Sigmoid colon (tissue), 7 donors: ENCODE data around the gene CCT5. TPM values are rescaled to one million over a fixed set of nuclear protein-coding genes. Genes with fewer than 3 reads are reported as not detected.

ENCODE experiments used
- DNase-seq: peaks from one replicate; pipeline ENCODE4 v3.0.0-alpha.2; 2019
- H3K27ac ChIP-seq, 4 donors: fragments of 200-600 bp; sonication (generic); one replicate each; pipeline ENCODE4 v1.5.1; 2016 to 2019; ENCODE audit warnings: mild to moderate bottlenecking in 1 of 4
- H3K27me3 ChIP-seq, 3 donors: fragments of 200-600 bp; sonication (generic); one replicate each; pipeline ENCODE4 v1.5.1; 2019; ENCODE audit warnings: mild to moderate bottlenecking in 1 of 3
- H3K36me3 ChIP-seq, 4 donors: fragments of 200-600 bp; sonication (generic); one replicate each; pipeline ENCODE4 v1.5.1; 2016 to 2019
- H3K4me1 ChIP-seq, 4 donors: fragments of 200-600 bp; sonication (generic); one replicate each; pipeline ENCODE4 v1.5.1; 2017 to 2019
- H3K4me3 ChIP-seq, 4 donors: fragments of 200-600 bp; sonication (generic); one replicate each; pipeline ENCODE4 v1.5.1; 2017 to 2019; ENCODE audit warnings: mild to moderate bottlenecking in 2 of 4, moderate library complexity in 1 of 4
- H3K9me3 ChIP-seq, 4 donors: fragments of 200-600 bp in 3 of 4; sonication (generic) in 3 of 4; one replicate each; pipeline versions ENCODE4 v1.5.1 to v1.6.1; 2013 to 2019
- EP300 ChIP-seq, 4 donors: sonication (generic); formaldehyde crosslinking; IDR thresholded peaks; one replicate each; pipeline ENCODE4 v1.6.1; 2017; ENCODE audit warnings: antibody characterized with exemption in 4 of 4
- POLR2A ChIP-seq, 2 donors: fragments of 450-650 bp; IDR thresholded peaks; one replicate each; pipeline ENCODE4 v1.6.1; 2016; ENCODE audit warnings: antibody characterized with exemption in 2 of 2, mild to moderate bottlenecking in 2 of 2, moderate library complexity in 2 of 2
- POLR2AphosphoS5 ChIP-seq, 4 donors: sonication (generic); formaldehyde crosslinking; IDR thresholded peaks; one replicate each; pipeline ENCODE4 v1.6.1; 2017; ENCODE audit warnings: antibody characterized with exemption in 4 of 4
- WGBS, 2 donors: extraction: QIAGEN DNeasy Blood & Tissue Kit; methylation state at CpG; one replicate each; pipeline ENCODE4 v1.1.7; 2013; 5-methylcytosine and 5-hydroxymethylcytosine counted together
- intact Hi-C: fragments of 100-400 bp; cut with DNase I; formaldehyde crosslinking; loops from one replicate; pipeline ENCODE4 v1.15.1; 2023
- polyA plus RNA-seq, 3 donors: library from polyadenylated mRNA; stranded (reverse); fragments of 200-250 nt; gene quantifications; one replicate each; pipeline ENCODE4 v1.2.3, GENCODE V29; 2013
- total RNA-seq, 4 donors: library from RNA; depleted of rRNA; stranded (reverse); fragments of >200 nt; gene quantifications; one replicate each; pipeline ENCODE4 v1.1.0, GENCODE V29; 2016
- TF ChIP-seq, protein P1 (sequence below), 4 experiments: fragments of 450-650 bp in 3 of 4; fragments of 200-600 bp in 1 of 4; IDR thresholded peaks; one replicate each; pipeline ENCODE4 v1.5.1; 2016 to 2019; ENCODE audit warnings: antibody characterized with exemption in 4 of 4, mild to moderate bottlenecking in 3 of 4, moderate library complexity in 2 of 4
- donor health status: healthy with polysubstance abuse.
- donor health status: Bipolar disorder and iron deficiency.
- donor health status: healthy.

CCT5 gene
- total and polyA plus RNA-seq, 7 donors, result 63.4 to 198 (median 122) TPM

DNA sequence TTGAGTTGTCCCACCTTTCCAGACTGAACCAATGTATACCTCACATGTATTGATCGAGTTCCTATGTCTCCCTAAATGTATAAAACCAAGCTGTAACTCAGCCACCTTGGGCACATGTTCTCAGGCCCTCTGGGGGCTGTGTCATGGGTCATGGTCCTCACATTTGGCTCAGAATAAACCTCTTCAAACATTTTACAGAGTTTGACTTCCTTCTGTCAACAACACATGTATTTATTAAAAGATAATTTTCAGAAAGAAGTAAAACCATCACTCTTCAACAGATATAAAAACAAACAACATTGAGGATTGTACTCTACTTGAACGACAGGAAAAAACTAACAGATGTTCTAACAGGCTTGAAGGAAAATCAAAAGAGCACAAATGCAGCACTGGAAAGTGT lies 53.1 kb downstream of the CCT5 start:
- WGBS, 2 donors, result 39 to 67% methylated on average over 2 of the region's 2 CpGs
- intact Hi-C loops, result no loop called here
- Histone ChIP-seq H3K27ac (no peak overlapping the region), H3K4me3 (no peak overlapping the region), H3K4me1 (peaks cover 0 to 21% (median 13%) of the 10 kb centered on the region in 4 donors), H3K36me3 (no peaks in the 10 kb centered on the region), H3K9me3 (no peaks in the 10 kb centered on the region), H3K27me3 (no peaks in the 10 kb centered on the region)
- no peak for DNase-seq
- TF ChIP-seq EP300 (IDR thresholded peaks at IDR 0.05) (no peak), POLR2AphosphoS5 (IDR thresholded peaks at IDR 0.05) (no peak), POLR2A (IDR thresholded peaks at IDR 0.05) (no peak)
- TF ChIP-seq, protein P1, sequence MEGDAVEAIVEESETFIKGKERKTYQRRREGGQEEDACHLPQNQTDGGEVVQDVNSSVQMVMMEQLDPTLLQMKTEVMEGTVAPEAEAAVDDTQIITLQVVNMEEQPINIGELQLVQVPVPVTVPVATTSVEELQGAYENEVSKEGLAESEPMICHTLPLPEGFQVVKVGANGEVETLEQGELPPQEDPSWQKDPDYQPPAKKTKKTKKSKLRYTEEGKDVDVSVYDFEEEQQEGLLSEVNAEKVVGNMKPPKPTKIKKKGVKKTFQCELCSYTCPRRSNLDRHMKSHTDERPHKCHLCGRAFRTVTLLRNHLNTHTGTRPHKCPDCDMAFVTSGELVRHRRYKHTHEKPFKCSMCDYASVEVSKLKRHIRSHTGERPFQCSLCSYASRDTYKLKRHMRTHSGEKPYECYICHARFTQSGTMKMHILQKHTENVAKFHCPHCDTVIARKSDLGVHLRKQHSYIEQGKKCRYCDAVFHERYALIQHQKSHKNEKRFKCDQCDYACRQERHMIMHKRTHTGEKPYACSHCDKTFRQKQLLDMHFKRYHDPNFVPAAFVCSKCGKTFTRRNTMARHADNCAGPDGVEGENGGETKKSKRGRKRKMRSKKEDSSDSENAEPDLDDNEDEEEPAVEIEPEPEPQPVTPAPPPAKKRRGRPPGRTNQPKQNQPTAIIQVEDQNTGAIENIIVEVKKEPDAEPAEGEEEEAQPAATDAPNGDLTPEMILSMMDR (IDR thresholded peaks at IDR 0.05), result no peak

DNA sequence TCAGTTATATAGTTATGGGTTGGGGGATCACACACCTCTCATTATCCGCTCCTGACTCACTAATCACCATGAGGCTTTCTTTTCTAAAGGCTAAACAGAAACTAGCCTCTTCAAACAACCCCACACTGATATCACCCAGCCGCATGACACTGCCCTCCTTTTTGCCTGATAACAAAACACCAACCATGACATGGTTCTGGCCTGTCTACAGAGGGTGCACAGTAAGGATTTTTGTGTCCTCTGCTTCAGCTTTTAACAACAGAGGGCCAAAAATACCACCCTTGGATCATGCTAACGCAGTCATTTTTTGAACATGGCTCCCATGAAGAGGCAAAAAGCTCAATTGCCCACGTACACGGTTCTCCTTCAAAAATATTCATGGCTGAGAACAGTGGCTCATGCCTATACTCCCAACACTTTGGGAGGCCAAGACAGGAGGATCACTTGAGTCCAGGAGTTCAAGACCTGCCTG lies 53.7 kb downstream of the CCT5 start:
- H3K27me3 ChIP-seq, result no peaks in the 10 kb centered on the region
- intact Hi-C loops, result no loop called here
- no peak for TF ChIP-seq POLR2AphosphoS5 (IDR thresholded peaks at IDR 0.05)
- TF ChIP-seq, protein P1 (IDR thresholded peaks at IDR 0.05), result no peak
- TF ChIP-seq POLR2A (IDR thresholded peaks at IDR 0.05), result no peak
- TF ChIP-seq EP300 (IDR thresholded peaks at IDR 0.05), result no peak
- 69 to 78% methylated on average over 5 of the region's 5 CpGs for WGBS, 2 donors
- H3K4me1 ChIP-seq, result peaks cover 0 to 21% (median 13%) of the 10 kb centered on the region in 4 donors
- H3K36me3 ChIP-seq, result no peaks in the 10 kb centered on the region
- no peak for DNase-seq
- H3K27ac ChIP-seq, result no peak overlapping the region
- H3K9me3 ChIP-seq, result no peaks in the 10 kb centered on the region
- no peak overlapping the region for H3K4me3 ChIP-seq

GRCh38 chr5:10304932-10305331 lies 54.9 kb downstream of the CCT5 start:
- Histone ChIP-seq H3K9me3 (no peaks in the 10 kb centered on the region), H3K27me3 (no peaks in the 10 kb centered on the region), H3K4me3 (no peak overlapping the region), H3K36me3 (no peaks in the 10 kb centered on the region), H3K4me1 (peaks cover 0 to 21% (median 13%) of the 10 kb centered on the region in 4 donors), H3K27ac (no peak overlapping the region)
- WGBS, 2 donors, result 74 to 92% methylated on average over 5 of the region's 5 CpGs
- intact Hi-C loops, result loop anchor here (5.0 kb wide), 1 partner anchor 47 kb away; the partner anchor contains the start of gene MARCHF6
- TF ChIP-seq POLR2AphosphoS5 (IDR thresholded peaks at IDR 0.05) (no peak), POLR2A (IDR thresholded peaks at IDR 0.05) (no peak), EP300 (IDR thresholded peaks at IDR 0.05) (no peak)
- TF ChIP-seq, protein P1 (IDR thresholded peaks at IDR 0.05), result no peak
- no peak for DNase-seq

DNA sequence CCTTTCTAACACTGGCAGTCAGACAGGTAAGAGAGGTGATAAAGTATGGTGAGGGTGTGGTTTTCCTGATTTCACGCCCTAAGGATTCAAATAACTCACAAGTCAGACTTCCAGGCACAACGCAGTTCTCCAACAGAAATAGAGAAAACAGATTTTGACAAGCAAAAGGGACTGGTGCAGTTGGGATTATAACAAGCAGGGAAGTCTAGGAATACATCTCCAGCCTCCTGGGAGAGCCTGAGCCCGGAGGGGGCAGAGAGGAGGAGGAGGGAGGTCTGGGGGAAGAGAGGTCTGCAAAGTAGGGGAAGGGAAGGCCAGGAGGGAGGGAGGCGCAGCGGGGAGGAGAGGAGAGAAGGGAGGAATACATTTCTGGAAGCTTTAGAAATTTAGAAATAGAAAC lies 56.0 kb downstream of the CCT5 start:
- 22 to 72% methylated on average over 5 of the region's 5 CpGs for WGBS, 2 donors
- H3K9me3 ChIP-seq, result no peaks in the 10 kb centered on the region
- H3K4me1 ChIP-seq, result peaks cover 0 to 21% (median 13%) of the 10 kb centered on the region in 4 donors
- peak; percentile 32 for DNase-seq
- intact Hi-C loops, result loop anchor here (5.0 kb wide), 1 partner anchor 46 kb away; the partner anchor contains the start of gene MARCHF6
- no peak for TF ChIP-seq EP300 (IDR thresholded peaks at IDR 0.05)
- no peak for TF ChIP-seq POLR2A (IDR thresholded peaks at IDR 0.05)
- TF ChIP-seq, protein P1 (IDR thresholded peaks at IDR 0.05), result no peak
- no peak for TF ChIP-seq POLR2AphosphoS5 (IDR thresholded peaks at IDR 0.05)
- H3K27ac ChIP-seq, result no peak overlapping the region
- no peaks in the 10 kb centered on the region for H3K27me3 ChIP-seq
- no peaks in the 10 kb centered on the region for H3K36me3 ChIP-seq
- H3K4me3 ChIP-seq, result no peak overlapping the region

DNA sequence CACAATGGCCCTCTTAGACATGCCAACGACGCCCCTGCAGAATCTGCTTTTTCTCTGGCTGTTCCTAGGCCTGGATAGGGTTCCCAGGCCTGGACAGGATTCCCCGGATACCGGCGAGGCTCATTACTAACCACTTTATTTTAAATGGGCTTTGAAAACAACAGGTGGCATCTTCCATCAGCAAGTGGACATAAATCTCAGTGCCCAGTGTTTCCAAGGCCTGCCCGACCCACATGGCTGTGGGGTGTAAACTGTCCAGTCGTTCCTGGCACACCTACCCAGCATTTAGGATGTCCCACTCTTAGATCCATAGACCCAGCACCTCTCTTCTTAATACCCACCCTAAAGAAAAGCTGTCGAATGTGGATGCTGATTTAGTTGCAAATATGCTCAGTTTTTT lies 56.7 kb downstream of the CCT5 start:
- 16 to 54% methylated on average over 8 of the region's 8 CpGs for WGBS, 2 donors
- no peak for DNase-seq
- no peak for TF ChIP-seq POLR2A (IDR thresholded peaks at IDR 0.05)
- no peak for TF ChIP-seq EP300 (IDR thresholded peaks at IDR 0.05)
- Histone ChIP-seq H3K27me3 (no peaks in the 10 kb centered on the region), H3K9me3 (no peaks in the 10 kb centered on the region), H3K27ac (peak overlapping the region; percentile 79 to 85 (median 84)), H3K4me3 (peak overlapping the region; percentile 55 to 75 (median 64)), H3K36me3 (no peaks in the 10 kb centered on the region), H3K4me1 (peaks cover 0 to 19% (median 12%) of the 10 kb centered on the region in 4 donors)
- intact Hi-C loops, result loop anchor here (5.0 kb wide), 1 partner anchor 45 kb away; the partner anchor contains the start of gene MARCHF6
